ENCODE results near the gene LY6G5B.

The LY6G5B gene

DNA sequence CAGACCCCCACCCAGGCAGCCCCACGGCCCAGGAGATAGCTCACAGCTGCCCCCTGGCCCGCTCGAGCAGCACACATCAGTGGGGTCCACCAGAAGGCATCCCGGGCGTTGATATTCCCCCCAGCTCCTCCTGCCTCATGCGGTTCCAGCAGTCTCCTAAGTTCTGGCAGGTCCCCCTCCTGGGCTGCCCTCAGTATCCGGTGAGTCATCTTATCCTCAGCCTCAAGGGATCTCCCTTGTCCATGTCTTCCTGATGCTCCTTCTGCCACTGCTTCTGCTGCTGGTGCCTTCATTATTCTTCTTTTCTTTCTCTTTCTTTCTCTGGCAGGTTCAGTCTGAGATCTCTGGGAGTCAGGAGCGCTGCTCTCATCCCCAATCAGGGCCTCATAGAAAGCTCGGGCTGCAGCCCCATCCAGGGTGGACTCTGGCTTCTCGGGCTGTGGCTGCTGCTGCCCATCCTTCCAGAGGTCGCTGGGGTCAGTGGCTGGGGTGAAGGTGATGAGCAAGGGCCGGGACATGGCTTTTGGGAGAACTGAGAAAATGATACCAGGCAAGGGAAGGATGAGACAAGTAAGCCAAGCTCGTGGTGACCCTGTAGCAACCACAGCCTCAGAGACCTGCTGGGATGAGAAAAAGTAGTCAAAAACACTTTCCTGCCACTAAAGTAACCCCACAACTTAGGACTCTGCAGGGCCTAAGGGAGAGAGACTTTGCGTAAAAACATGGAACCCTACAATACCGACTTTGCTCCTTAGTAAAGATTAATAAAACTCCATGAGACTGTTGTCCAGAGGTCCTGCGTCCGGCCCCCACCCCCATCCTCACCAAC is 5.6 kb upstream of the LY6G5B start:
- no peak for DNase-seq

DNA sequence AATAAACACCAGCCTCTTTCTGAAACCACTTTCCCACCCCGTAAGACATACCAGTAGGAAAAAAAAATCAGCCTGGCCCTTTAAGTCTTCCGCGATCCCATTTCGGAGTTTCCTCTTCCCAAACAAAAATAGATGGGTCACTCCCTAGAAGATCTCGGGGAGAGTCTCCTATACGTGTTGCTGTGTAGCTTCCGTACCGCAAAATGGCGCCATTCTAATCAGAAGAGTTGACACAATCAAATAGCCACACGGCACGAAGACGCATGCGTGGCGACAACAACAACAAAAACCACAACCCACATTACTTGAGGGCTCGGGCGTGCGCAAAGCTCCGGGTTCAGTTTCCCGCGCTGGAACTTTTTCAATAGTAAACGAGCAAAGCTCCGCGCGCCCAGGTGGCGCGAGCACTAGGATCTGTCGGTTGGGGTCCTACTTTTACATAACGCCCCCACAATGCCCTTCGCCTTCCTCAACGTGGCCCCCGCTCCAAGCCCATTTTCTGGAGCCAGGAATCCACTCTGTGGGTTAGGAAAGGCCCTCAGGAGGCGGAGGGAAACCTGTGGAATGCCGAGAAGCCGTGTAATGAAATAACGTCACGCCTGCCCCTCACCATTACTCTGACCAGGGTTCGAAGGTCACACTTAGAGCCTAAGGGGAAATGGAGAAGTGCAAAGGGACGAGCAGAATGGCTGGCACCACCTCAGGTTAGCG is 4.8 kb upstream of the LY6G5B start, which contains the start of gene GPANK1:
Gene GPANK1, minus strand, starts transcription at position 208 of the 711 bp plus-strand sequence. CDS start 519 bp downstream, outside the sequence.
- DNase-seq, result peak; percentile 94

DNA sequence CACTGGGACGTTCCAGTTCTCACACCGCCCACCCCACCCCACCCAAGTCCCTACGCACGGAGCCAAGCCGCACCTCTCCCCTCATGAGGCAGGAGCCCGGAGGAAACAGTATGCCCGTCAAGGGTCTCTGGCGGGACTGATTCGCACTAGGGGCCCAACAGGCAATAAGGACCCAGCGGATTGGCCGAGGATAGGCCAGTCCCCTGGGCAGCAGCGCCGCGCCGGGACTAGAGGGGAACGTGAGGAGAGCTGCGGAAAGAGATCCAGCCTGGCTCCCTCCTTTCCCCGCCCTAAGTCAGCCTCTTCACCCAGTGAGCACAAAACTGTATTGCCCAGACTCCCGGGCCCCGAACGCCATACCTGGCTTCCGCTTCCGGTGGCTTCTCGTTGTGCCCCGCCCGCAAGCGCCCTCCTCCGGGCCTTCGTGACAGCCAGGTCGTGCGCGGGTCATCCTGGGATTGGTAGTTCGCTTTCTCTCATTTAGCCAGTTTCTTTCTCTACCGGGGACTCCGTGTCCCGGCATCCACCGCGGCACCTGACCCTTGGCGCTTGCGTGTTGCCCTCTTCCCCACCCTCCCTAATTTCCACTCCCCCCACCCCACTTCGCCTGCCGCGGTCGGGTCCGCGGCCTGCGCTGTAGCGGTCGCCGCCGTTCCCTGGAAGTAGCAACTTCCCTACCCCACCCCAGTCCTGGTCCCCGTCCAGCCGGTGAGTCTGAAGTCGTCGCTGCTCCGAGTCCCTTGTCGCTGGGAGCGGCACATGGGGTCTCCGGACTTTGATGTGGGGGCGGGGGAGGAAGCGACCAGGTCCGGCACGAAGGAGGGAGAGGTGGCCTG is 4.1 kb upstream of the LY6G5B start, which contains the start of gene CSNK2B:
Gene CSNK2B, plus strand, starts transcription at position 580 of the 836 bp plus-strand sequence. CDS start 752 bp downstream, outside the sequence.
- DNase-seq, result peak; percentile 98

DNA sequence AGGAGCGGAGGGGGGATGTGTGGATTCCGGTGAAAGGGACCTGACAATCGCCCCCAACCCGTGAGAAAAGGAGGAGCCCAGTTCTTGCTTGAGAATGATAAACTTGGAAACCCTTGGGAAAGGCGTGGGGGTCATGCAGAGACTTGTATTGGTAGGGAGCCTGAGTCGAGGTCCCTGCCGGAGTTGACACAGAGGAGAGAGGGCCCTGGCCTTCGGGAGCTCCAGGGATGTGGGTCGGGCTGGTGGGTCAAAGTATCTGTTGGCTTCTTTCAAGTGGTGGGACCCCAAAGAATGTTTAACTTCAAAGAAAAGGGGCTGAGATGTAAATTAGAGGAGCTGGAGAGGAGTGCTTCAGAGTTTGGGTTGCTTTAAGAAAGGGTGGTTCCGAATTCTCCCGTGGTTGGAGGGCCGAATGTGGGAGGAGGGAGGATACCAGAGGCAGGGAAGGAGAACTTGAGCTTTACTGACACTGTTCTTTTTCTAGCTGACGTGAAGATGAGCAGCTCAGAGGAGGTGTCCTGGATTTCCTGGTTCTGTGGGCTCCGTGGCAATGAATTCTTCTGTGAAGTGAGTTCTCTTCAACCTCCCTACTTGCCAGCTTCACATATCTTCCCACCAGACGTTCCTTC is 3.3 kb upstream of the LY6G5B start:
- no peak for DNase-seq

DNA sequence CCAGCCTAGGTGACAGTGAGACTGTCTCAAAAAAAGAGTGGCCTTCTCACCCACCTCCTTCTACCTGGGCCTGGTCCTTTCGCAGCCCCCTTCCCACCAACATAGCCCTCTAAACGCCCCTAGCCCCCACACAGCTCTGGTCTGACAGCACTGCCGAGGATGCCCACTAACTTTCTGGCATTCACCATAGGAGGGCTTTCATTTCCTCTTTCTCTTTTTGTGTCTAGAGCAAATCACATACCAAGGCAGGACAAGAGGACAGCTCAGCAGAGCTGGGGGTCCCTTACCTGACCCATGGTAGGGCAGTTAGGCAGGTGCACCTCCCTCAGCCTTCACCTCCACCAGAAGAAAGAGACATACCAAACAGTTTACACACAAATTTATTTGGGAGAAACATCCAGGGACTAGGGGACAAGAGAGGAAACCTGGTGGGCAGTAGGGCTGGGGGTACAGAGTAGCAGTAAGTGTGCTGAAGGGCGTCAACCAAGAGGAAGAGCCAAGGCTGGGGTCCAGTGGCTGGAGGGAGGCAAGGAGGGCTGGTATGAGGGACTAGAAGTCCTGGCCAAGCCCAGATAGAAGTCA is 6.6 kb downstream of the LY6G5B start:
- no peak for DNase-seq

DNA sequence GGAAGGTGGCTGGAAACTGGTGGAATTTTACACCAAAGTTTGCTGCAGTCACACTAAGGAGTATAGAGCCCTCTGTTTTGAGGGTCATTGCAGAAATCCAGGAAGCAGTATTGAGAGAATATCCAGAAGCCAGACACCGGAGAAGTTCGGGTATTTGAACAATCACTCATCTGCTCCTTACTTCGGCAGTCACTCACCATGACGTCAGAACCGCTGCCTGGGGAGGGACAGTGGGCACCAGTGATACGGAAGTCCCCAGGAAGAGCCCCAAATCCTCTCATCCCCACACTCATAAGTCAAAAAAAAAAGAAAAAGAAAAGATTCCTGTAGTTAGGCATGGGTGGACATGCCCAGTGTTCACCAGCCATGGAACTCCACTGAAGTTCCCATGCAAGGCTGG is 7.1 kb downstream of the LY6G5B start:
- no peak for DNase-seq

- no peak for DNase-seq
Measured at GRCh38 chr6:31677955-31678354, 8.2 kb downstream of the LY6G5B start.

- peak; percentile 80 for DNase-seq
Measured at GRCh38 chr6:31680226-31681134, 10.7 kb downstream of the LY6G5B start, which contains the start of gene LY6G5C. TSS of gene LY6G5C (minus strand) at chr6:31681067. CDS start at chr6:31680373, 694 bp downstream.

GRCh38 chr6:31681135-31681671 is 11.4 kb downstream of the LY6G5B start:
- peak; percentile 39 for DNase-seq

GRCh38 chr6:31683591-31683990 is 13.8 kb downstream of the LY6G5B start:
- no peak for DNase-seq

GRCh38 chr6:31686483-31686882 is 16.7 kb downstream of the LY6G5B start:
- DNase-seq, result no peak

- no peak for DNase-seq
Measured at GRCh38 chr6:31687321-31687720, 17.5 kb downstream of the LY6G5B start.

- DNase-seq, result no peak
Measured at GRCh38 chr6:31687860-31688693, 18.3 kb downstream of the LY6G5B start.

- DNase-seq, result peak; percentile 19
Measured at GRCh38 chr6:31689249-31690110, 19.7 kb downstream of the LY6G5B start.

- no peak for DNase-seq
Measured at GRCh38 chr6:31690231-31691077, 20.7 kb downstream of the LY6G5B start.

- DNase-seq, result no peak
Measured at GRCh38 chr6:31691078-31691463, 21.3 kb downstream of the LY6G5B start.

DNA sequence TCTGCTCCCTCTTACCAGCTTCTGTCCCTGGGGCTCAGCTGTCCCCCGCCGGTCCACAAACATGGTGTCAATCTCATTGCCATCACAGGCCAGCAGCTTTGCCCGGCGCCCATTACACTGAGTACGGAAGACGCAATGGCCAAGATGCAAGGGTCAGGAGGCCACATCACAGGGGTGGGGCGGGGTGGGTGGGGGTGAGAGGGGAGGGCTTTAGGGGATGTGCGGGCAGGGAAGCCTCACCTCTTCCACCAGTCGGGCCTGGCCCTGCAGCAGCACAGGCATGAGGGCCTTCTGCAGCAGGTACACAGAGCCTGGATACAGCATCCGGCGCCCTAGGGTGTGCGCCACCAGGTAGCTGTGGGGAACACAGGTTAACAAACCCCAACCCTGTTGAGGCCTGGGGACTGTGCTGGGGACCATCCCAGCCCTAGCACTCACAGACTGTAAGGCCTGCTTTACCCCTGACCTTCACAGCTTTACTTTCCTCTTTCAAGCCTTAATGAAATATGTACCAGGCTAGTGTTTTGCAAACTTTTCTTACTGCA is 21.9 kb downstream of the LY6G5B start:
- DNase-seq, result no peak
